Measurements from ENCODE around the gene GPBP1.

The GPBP1 gene

DNA sequence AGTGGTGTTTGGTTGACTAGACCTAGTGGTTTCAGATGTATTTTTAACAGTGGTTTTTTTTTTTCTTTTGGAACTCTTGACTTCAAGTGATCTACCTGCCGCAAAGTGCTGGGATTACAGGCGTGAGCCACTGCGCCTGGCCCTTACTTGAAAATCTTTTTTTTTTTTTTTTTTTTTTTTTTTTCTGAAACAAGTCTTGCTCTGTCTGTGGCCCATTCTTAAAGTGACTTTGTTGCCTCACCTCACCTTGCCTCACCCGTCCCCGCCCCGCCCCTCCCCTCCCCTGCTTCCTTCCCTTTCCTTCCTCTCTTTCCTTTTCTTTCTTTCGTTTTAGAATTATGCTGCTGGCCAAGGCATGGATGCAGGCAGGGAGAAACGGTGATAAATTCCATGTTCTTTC, 26.0 kb downstream of the GPBP1 start:
- Histone ChIP-seq H3K4me2 (ENCODE audit: insufficient read depth, low read length) (no peak overlapping the region), H3K36me3 (ENCODE audit: insufficient read depth, low read length) (peaks cover 21% of the 10 kb centered on the region), H3K27ac (ENCODE audit: low read length) (no peak overlapping the region), H3K9me3 (ENCODE audit: insufficient read depth, low read length, severe bottlenecking) (no peaks in the 10 kb centered on the region), H4K20me1 (ENCODE audit: insufficient read depth, low read length) (peaks cover 90% of the 10 kb centered on the region), H3K4me1 (ENCODE audit: insufficient read depth, low read length) (no peaks in the 10 kb centered on the region), H3K4me3 (ENCODE audit: low read depth in 1 of 2, low read length in 2 of 2) (no peak overlapping the region), H3K79me2 (ENCODE audit: insufficient read depth, low read length) (peaks cover 99% of the 10 kb centered on the region), H3K27me3 (ENCODE audit: insufficient read depth, low read length, poor library complexity) (no peaks in the 10 kb centered on the region), H2AFZ (ENCODE audit: low read depth, low read length) (no peak overlapping the region), H3K9ac (ENCODE audit: low read depth, low read length) (no peak overlapping the region)
- TF ChIP-seq, protein P1, sequence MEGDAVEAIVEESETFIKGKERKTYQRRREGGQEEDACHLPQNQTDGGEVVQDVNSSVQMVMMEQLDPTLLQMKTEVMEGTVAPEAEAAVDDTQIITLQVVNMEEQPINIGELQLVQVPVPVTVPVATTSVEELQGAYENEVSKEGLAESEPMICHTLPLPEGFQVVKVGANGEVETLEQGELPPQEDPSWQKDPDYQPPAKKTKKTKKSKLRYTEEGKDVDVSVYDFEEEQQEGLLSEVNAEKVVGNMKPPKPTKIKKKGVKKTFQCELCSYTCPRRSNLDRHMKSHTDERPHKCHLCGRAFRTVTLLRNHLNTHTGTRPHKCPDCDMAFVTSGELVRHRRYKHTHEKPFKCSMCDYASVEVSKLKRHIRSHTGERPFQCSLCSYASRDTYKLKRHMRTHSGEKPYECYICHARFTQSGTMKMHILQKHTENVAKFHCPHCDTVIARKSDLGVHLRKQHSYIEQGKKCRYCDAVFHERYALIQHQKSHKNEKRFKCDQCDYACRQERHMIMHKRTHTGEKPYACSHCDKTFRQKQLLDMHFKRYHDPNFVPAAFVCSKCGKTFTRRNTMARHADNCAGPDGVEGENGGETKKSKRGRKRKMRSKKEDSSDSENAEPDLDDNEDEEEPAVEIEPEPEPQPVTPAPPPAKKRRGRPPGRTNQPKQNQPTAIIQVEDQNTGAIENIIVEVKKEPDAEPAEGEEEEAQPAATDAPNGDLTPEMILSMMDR (IDR thresholded peaks at IDR 0.05; ENCODE audit: borderline replicate concordance, extremely low read depth, low read length, poor library complexity, severe bottlenecking) = no peak
- TF ChIP-seq EZH2 (IDR thresholded peaks at IDR 0.05; ENCODE audit: borderline replicate concordance, low read depth, low read length, severe bottlenecking) = no peak
- no peak for ATAC-seq (ENCODE audit: insufficient read depth, low read depth)
- DNase-seq = no peak

DNA sequence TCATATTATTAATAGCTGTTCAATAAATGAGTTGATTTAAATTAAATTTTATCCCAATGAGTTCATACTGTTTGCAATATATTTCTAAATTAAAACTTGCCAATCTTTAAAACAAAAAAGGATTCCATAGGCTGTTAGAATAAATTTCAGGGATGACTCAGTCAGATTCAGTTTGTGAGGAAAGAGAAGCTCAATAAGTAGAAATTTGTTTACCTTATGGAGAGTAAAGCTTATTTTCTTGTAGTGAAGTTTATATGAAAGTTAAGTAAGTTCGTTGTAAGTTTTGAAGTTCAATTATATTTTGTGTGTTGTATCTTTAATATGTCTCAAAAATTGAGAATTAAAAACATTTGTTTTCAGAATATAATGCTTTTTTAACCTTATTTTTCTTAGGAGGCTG, 29.0 kb downstream of the GPBP1 start:
- peaks cover 99% of the 10 kb centered on the region for H3K79me2 ChIP-seq (ENCODE audit: insufficient read depth, low read length)
- DNase-seq (no peak), ATAC-seq (ENCODE audit: insufficient read depth, low read depth) (no peak)
- no peaks in the 10 kb centered on the region for H3K27me3 ChIP-seq (ENCODE audit: insufficient read depth, low read length, poor library complexity)
- H3K36me3 ChIP-seq (ENCODE audit: insufficient read depth, low read length) = peaks cover 18% of the 10 kb centered on the region
- no peak overlapping the region for H3K4me3 ChIP-seq (ENCODE audit: low read depth in 1 of 2, low read length in 2 of 2)
- no peak overlapping the region for H3K27ac ChIP-seq (ENCODE audit: low read length)
- H3K4me1 ChIP-seq (ENCODE audit: insufficient read depth, low read length) = no peaks in the 10 kb centered on the region
- H2AFZ ChIP-seq (ENCODE audit: low read depth, low read length) = no peak overlapping the region
- no peak overlapping the region for H3K4me2 ChIP-seq (ENCODE audit: insufficient read depth, low read length)
- TF ChIP-seq, protein P1 (IDR thresholded peaks at IDR 0.05; ENCODE audit: borderline replicate concordance, extremely low read depth, low read length, poor library complexity, severe bottlenecking) = no peak
- no peak for TF ChIP-seq EZH2 (IDR thresholded peaks at IDR 0.05; ENCODE audit: borderline replicate concordance, low read depth, low read length, severe bottlenecking)
- H3K9ac ChIP-seq (ENCODE audit: low read depth, low read length) = no peak overlapping the region
- peaks cover 88% of the 10 kb centered on the region for H4K20me1 ChIP-seq (ENCODE audit: insufficient read depth, low read length)
- H3K9me3 ChIP-seq (ENCODE audit: insufficient read depth, low read length, severe bottlenecking) = no peaks in the 10 kb centered on the region

DNA sequence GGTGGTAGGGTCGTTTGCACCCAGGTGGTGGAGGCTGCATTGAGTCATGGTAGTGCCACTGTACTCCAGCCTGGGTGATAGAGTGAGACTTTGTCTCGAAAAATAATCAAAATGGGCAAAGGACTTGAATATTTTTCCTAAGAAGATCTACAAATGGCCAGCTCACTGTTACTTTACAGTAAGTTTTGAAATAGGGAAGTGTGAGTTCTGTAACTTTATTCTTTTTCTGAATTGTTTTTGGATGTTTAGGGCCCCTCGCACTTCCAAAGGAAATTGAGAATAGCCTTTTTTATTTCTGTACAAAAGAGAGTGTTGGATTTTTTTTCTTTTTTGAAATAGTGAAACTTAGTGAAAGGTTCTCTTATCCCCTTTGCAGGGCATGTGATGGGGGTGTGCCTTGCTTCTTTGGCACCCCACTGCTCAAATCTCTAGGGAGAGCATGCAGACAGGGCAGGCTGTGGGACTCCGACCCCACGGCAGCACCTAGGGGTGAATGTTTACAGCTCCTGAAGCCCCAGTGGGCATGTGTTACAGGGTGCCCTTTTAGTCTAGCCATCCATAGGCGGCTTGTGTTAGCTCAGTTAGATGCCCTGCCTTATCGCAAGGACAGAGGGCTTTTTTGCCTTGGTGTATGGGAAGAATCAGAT, 33.3 kb downstream of the GPBP1 start:
- Histone ChIP-seq H3K4me1 (ENCODE audit: insufficient read depth, low read length) (peaks cover 3% of the 10 kb centered on the region; the same call in 1 of the 2 replicates), H3K9me3 (ENCODE audit: insufficient read depth, low read length, severe bottlenecking) (no peaks in the 10 kb centered on the region), H3K79me2 (ENCODE audit: insufficient read depth, low read length) (peaks cover 100% of the 10 kb centered on the region), H3K36me3 (ENCODE audit: insufficient read depth, low read length) (peaks cover 21% of the 10 kb centered on the region), H3K4me2 (ENCODE audit: insufficient read depth, low read length) (no peak overlapping the region), H3K27me3 (ENCODE audit: insufficient read depth, low read length, poor library complexity) (no peaks in the 10 kb centered on the region), H3K27ac (ENCODE audit: low read length) (no peak overlapping the region), H3K9ac (ENCODE audit: low read depth, low read length) (no peak overlapping the region), H4K20me1 (ENCODE audit: insufficient read depth, low read length) (peaks cover 91% of the 10 kb centered on the region), H2AFZ (ENCODE audit: low read depth, low read length) (no peak overlapping the region), H3K4me3 (ENCODE audit: low read depth in 1 of 2, low read length in 2 of 2) (no peak overlapping the region)
- TF ChIP-seq EZH2 (IDR thresholded peaks at IDR 0.05; ENCODE audit: borderline replicate concordance, low read depth, low read length, severe bottlenecking) = no peak
- TF ChIP-seq, protein P1 (IDR thresholded peaks at IDR 0.05; ENCODE audit: borderline replicate concordance, extremely low read depth, low read length, poor library complexity, severe bottlenecking) = no peak
- DNase-seq (no peak), ATAC-seq (ENCODE audit: insufficient read depth, low read depth) (no peak)

Data from DND-41 (cell line).